ENCODE data around the gene CEMIP.

Gene CEMIP

GRCh38 chr15:80769153-80769828, 9.9 kb upstream of the CEMIP start:
- Histone ChIP-seq H3K4me1 (ENCODE audit: insufficient read depth, low read length) (no peaks in the 10 kb centered on the region), H3K9ac (ENCODE audit: low read depth, low read length) (no peak overlapping the region), H3K36me3 (ENCODE audit: insufficient read depth, low read length) (no peaks in the 10 kb centered on the region; the same call in 1 of the 2 replicates), H3K9me3 (ENCODE audit: control insufficient read depth, insufficient read depth, low read length) (no peaks in the 10 kb centered on the region)

- no peaks in the 10 kb centered on the region for H3K9me3 ChIP-seq (ENCODE audit: control insufficient read depth, insufficient read depth, low read length)
- H3K9ac ChIP-seq (ENCODE audit: low read depth, low read length) = no peak overlapping the region
- H3K36me3 ChIP-seq (ENCODE audit: insufficient read depth, low read length) = no peaks in the 10 kb centered on the region; the same call in 1 of the 2 replicates
- no peaks in the 10 kb centered on the region for H3K4me1 ChIP-seq (ENCODE audit: insufficient read depth, low read length)
These were observed 9.1 kb upstream of the CEMIP start for GRCh38 chr15:80769829-80770705.

GRCh38 chr15:80773122-80773551, 6.0 kb upstream of the CEMIP start:
- H3K36me3 ChIP-seq (ENCODE audit: insufficient read depth, low read length) = no peaks in the 10 kb centered on the region
- no peaks in the 10 kb centered on the region for H3K9me3 ChIP-seq (ENCODE audit: control insufficient read depth, insufficient read depth, low read length)
- H3K4me1 ChIP-seq (ENCODE audit: insufficient read depth, low read length) = no peaks in the 10 kb centered on the region; the same call in 1 of the 2 replicates
- H3K9ac ChIP-seq (ENCODE audit: low read depth, low read length) = no peak overlapping the region

GRCh38 chr15:80773792-80774352, 5.3 kb upstream of the CEMIP start:
- Histone ChIP-seq H3K36me3 (ENCODE audit: insufficient read depth, low read length) (no peaks in the 10 kb centered on the region), H3K4me1 (ENCODE audit: insufficient read depth, low read length) (no peaks in the 10 kb centered on the region; the same call in 1 of the 2 replicates), H3K9ac (ENCODE audit: low read depth, low read length) (no peak overlapping the region), H3K9me3 (ENCODE audit: control insufficient read depth, insufficient read depth, low read length) (no peaks in the 10 kb centered on the region)

GRCh38 chr15:80774486-80774885, 4.7 kb upstream of the CEMIP start:
- Histone ChIP-seq H3K4me1 (ENCODE audit: insufficient read depth, low read length) (no peaks in the 10 kb centered on the region; the same call in 1 of the 2 replicates), H3K9me3 (ENCODE audit: control insufficient read depth, insufficient read depth, low read length) (no peaks in the 10 kb centered on the region), H3K36me3 (ENCODE audit: insufficient read depth, low read length) (no peaks in the 10 kb centered on the region), H3K9ac (ENCODE audit: low read depth, low read length) (no peak overlapping the region)

- H3K36me3 ChIP-seq (ENCODE audit: insufficient read depth, low read length) = no peaks in the 10 kb centered on the region
- H3K4me1 ChIP-seq (ENCODE audit: insufficient read depth, low read length) = no peaks in the 10 kb centered on the region; the same call in 1 of the 2 replicates
- H3K9ac ChIP-seq (ENCODE audit: low read depth, low read length) = no peak overlapping the region
- no peaks in the 10 kb centered on the region for H3K9me3 ChIP-seq (ENCODE audit: control insufficient read depth, insufficient read depth, low read length)
These were observed 3.8 kb upstream of the CEMIP start for GRCh38 chr15:80775338-80775737.

GRCh38 chr15:80776420-80777045, 2.6 kb upstream of the CEMIP start:
- Histone ChIP-seq H3K9me3 (ENCODE audit: control insufficient read depth, insufficient read depth, low read length) (no peaks in the 10 kb centered on the region), H3K9ac (ENCODE audit: low read depth, low read length) (no peak overlapping the region), H3K36me3 (ENCODE audit: insufficient read depth, low read length) (no peaks in the 10 kb centered on the region), H3K4me1 (ENCODE audit: insufficient read depth, low read length) (no peaks in the 10 kb centered on the region; the same call in 1 of the 2 replicates)

GRCh38 chr15:80777137-80777536, 2.0 kb upstream of the CEMIP start:
- Histone ChIP-seq H3K9ac (ENCODE audit: low read depth, low read length) (no peak overlapping the region), H3K9me3 (ENCODE audit: control insufficient read depth, insufficient read depth, low read length) (no peaks in the 10 kb centered on the region), H3K36me3 (ENCODE audit: insufficient read depth, low read length) (no peaks in the 10 kb centered on the region), H3K4me1 (ENCODE audit: insufficient read depth, low read length) (no peaks in the 10 kb centered on the region; the same call in 1 of the 2 replicates)

- no peaks in the 10 kb centered on the region; the same call in 1 of the 2 replicates for H3K4me1 ChIP-seq (ENCODE audit: insufficient read depth, low read length)
- H3K9me3 ChIP-seq (ENCODE audit: control insufficient read depth, insufficient read depth, low read length) = no peaks in the 10 kb centered on the region
- H3K9ac ChIP-seq (ENCODE audit: low read depth, low read length) = no peak overlapping the region
- no peaks in the 10 kb centered on the region for H3K36me3 ChIP-seq (ENCODE audit: insufficient read depth, low read length)
These were observed 1.1 kb upstream of the CEMIP start for GRCh38 chr15:80777826-80778620.

- H3K36me3 ChIP-seq (ENCODE audit: insufficient read depth, low read length) = no peaks in the 10 kb centered on the region
- no peak overlapping the region; the same call in 1 of the 2 replicates for H3K9ac ChIP-seq (ENCODE audit: low read depth, low read length)
- no peaks in the 10 kb centered on the region for H3K9me3 ChIP-seq (ENCODE audit: control insufficient read depth, insufficient read depth, low read length)
- no peaks in the 10 kb centered on the region; the same call in 1 of the 2 replicates for H3K4me1 ChIP-seq (ENCODE audit: insufficient read depth, low read length)
These were observed 578 bp upstream of the CEMIP start for GRCh38 chr15:80778621-80778963.

- no peaks in the 10 kb centered on the region; the same call in 1 of the 2 replicates for H3K4me1 ChIP-seq (ENCODE audit: insufficient read depth, low read length)
- H3K9me3 ChIP-seq (ENCODE audit: control insufficient read depth, insufficient read depth, low read length) = no peaks in the 10 kb centered on the region
- peak overlapping the region; percentile 45; the same call in 1 of the 2 replicates for H3K9ac ChIP-seq (ENCODE audit: low read depth, low read length)
- H3K36me3 ChIP-seq (ENCODE audit: insufficient read depth, low read length) = no peaks in the 10 kb centered on the region
These were observed 667 bp downstream of the CEMIP start for GRCh38 chr15:80779658-80780415.

- H3K36me3 ChIP-seq (ENCODE audit: insufficient read depth, low read length) = no peaks in the 10 kb centered on the region
- H3K9ac ChIP-seq (ENCODE audit: low read depth, low read length) = peak overlapping the region; percentile 45; the same call in 1 of the 2 replicates
- no peaks in the 10 kb centered on the region for H3K9me3 ChIP-seq (ENCODE audit: control insufficient read depth, insufficient read depth, low read length)
- no peaks in the 10 kb centered on the region; the same call in 1 of the 2 replicates for H3K4me1 ChIP-seq (ENCODE audit: insufficient read depth, low read length)
These were observed 1.4 kb downstream of the CEMIP start for GRCh38 chr15:80780416-80781221.
